Lung (tissue), 12 donors: ENCODE measurements around the gene IER3IP1. TPM values are rescaled to one million over a fixed set of nuclear protein-coding genes. Genes with fewer than 3 reads are reported as not detected.

Experiments used
- ATAC-seq: fragments of 200-7000 bp; cut with Tn5 transposase; one replicate; pipeline ENCODE4 v1.9.1; 2020; ENCODE audit warnings: moderate number of reproducible peaks; ENCODE audit not compliant: insufficient read depth, low FRiP score
- DNase-seq, 3 donors: peaks; one replicate each; pipeline ENCODE4 v3.0.0-alpha.2; 2013 to 2017
- H3K27ac ChIP-seq, 2 donors: one replicate each; pipeline ENCODE4 v1.5.1; 2013; ENCODE audit warnings: mild to moderate bottlenecking in 2 of 2, moderate library complexity in 2 of 2, control low read depth in 1 of 2, inconsistent platforms in 1 of 2, low read depth in 1 of 2, low read length in 1 of 2
- H3K27me3 ChIP-seq, 3 donors: one replicate each; pipeline ENCODE4 v1.5.1; 2013; ENCODE audit warnings: low read length in 2 of 3; ENCODE audit not compliant: control insufficient read depth in 3 of 3, insufficient read depth in 3 of 3
- H3K36me3 ChIP-seq, 4 donors: one replicate each; pipeline ENCODE4 v1.5.1; 2013; ENCODE audit warnings: low read length in 4 of 4, mild to moderate bottlenecking in 1 of 4, moderate library complexity in 1 of 4; ENCODE audit not compliant: control insufficient read depth in 4 of 4, insufficient read depth in 4 of 4
- H3K4me1 ChIP-seq, 5 donors: one replicate each; pipeline ENCODE4 v1.5.1; 2013; ENCODE audit warnings: low read length in 5 of 5, mild to moderate bottlenecking in 2 of 5, moderate library complexity in 1 of 5; ENCODE audit not compliant: control insufficient read depth in 5 of 5, insufficient read depth in 5 of 5
- H3K4me3 ChIP-seq: one replicate; pipeline ENCODE4 v1.5.1; 2013; ENCODE audit warnings: mild to moderate bottlenecking, control low read depth, moderate library complexity
- H3K9ac ChIP-seq, 2 donors: one replicate each; pipeline ENCODE4 v1.5.1; 2013; ENCODE audit warnings: low read length in 2 of 2, control low read depth in 1 of 2; ENCODE audit not compliant: insufficient read depth in 1 of 2
- H3K9me3 ChIP-seq, 4 donors: one replicate each; pipeline ENCODE4 v1.5.1; 2013; ENCODE audit warnings: low read length in 3 of 4, mild to moderate bottlenecking in 1 of 4, moderate library complexity in 1 of 4; ENCODE audit not compliant: control insufficient read depth in 4 of 4, insufficient read depth in 3 of 4
- WGBS, 2 donors: extraction: QIAGEN DNeasy Blood & Tissue Kit; methylation state at CpG; one replicate each; pipeline ENCODE4 v1.1.7; 2013; 5-methylcytosine and 5-hydroxymethylcytosine counted together
- polyA plus RNA-seq, 2 donors: library from polyadenylated mRNA; stranded (reverse); fragments of 200-250 nt; gene quantifications; one replicate each; pipeline ENCODE4 v1.2.1, GENCODE V29; 2013
- total RNA-seq, 2 donors: library from RNA; depleted of rRNA in 1 of 2; stranded (reverse); fragments of >200 nt in 1 of 2; gene quantifications; one replicate each; pipeline ENCODE4 v1.2.1, GENCODE V29; 2014 to 2021
- TF ChIP-seq, protein P1 (sequence below): IDR thresholded peaks from 2 replicates; pipeline ENCODE4 v1.5.1; 2012; ENCODE audit warnings: mild to moderate bottlenecking; ENCODE audit errors: control extremely low read depth, extremely low read depth
- donor health status: control.
- donor health status: control.
- donor health status: Bipolar disorder and iron deficiency.
- donor health status: healthy.
- donor health status: DM: yes; HTN: yes; CAD: no.

The IER3IP1 gene
- total and polyA plus RNA-seq, 4 donors: 13.2 to 21.6 (median 17.7) TPM

GRCh38 chr18:47143153-47143552 is 33.0 kb downstream of the IER3IP1 start:
- Histone ChIP-seq H3K9me3 (no peaks in the 10 kb centered on the region), H3K36me3 (peaks cover 0 to 7% (median 1%) of the 10 kb centered on the region in 4 donors), H3K9ac (no peak overlapping the region), H3K4me1 (peaks cover 0 to 11% (median 0%) of the 10 kb centered on the region in 5 donors), H3K4me3 (no peak overlapping the region), H3K27me3 (no peaks in the 10 kb centered on the region), H3K27ac (no peak overlapping the region)
- ATAC-seq: no peak
- 98% methylated on average over 5 of the region's 5 CpGs for WGBS, 2 donors
- TF ChIP-seq, protein P1, sequence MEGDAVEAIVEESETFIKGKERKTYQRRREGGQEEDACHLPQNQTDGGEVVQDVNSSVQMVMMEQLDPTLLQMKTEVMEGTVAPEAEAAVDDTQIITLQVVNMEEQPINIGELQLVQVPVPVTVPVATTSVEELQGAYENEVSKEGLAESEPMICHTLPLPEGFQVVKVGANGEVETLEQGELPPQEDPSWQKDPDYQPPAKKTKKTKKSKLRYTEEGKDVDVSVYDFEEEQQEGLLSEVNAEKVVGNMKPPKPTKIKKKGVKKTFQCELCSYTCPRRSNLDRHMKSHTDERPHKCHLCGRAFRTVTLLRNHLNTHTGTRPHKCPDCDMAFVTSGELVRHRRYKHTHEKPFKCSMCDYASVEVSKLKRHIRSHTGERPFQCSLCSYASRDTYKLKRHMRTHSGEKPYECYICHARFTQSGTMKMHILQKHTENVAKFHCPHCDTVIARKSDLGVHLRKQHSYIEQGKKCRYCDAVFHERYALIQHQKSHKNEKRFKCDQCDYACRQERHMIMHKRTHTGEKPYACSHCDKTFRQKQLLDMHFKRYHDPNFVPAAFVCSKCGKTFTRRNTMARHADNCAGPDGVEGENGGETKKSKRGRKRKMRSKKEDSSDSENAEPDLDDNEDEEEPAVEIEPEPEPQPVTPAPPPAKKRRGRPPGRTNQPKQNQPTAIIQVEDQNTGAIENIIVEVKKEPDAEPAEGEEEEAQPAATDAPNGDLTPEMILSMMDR: no peak
- DNase-seq: no peak

GRCh38 chr18:47141289-47141688 is 34.9 kb downstream of the IER3IP1 start:
- no peak for ATAC-seq
- H3K27ac ChIP-seq: no peak overlapping the region
- no peak overlapping the region for H3K4me3 ChIP-seq
- DNase-seq: no peak
- H3K4me1 ChIP-seq: peaks cover 0 to 11% (median 0%) of the 10 kb centered on the region in 5 donors
- no peaks in the 10 kb centered on the region for H3K27me3 ChIP-seq
- H3K9me3 ChIP-seq: no peaks in the 10 kb centered on the region
- TF ChIP-seq, protein P1: no peak
- no peak overlapping the region for H3K9ac ChIP-seq
- peaks cover 2 to 7% (median 4%) of the 10 kb centered on the region in 4 donors for H3K36me3 ChIP-seq

- Histone ChIP-seq H3K9ac (no peak overlapping the region), H3K9me3 (no peaks in the 10 kb centered on the region), H3K27ac (no peak overlapping the region), H3K27me3 (no peaks in the 10 kb centered on the region), H3K36me3 (peaks cover 0 to 3% (median under 1%) of the 10 kb centered on the region in 4 donors), H3K4me3 (no peak overlapping the region), H3K4me1 (no peaks in the 10 kb centered on the region)
- WGBS, 2 donors: 53 to 91% methylated on average over 3 of the region's 3 CpGs
- ATAC-seq (no peak), DNase-seq (no peak)
- TF ChIP-seq, protein P1: no peak
Observed at GRCh38 chr18:47121146-47121545, 55.0 kb downstream of the IER3IP1 start.

DNA sequence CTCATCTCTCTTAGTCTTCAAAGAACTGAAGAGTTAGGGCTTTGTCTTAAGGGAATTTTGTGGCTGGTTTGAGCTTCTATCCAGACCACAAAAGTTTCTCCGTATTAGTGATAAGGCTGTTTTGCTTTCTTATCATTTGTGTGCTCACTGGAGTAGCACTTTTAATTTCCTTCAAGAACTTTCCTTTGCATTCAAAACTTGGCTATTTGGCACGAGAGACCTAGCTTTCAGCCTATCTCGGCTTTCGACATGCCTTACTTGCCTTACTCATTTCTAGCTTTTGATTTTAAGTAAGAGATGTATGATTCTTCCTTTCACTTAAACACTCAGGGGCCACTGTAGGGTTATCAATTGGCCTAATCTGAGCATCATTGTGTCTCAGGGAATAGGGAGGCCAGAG is 55.7 kb downstream of the IER3IP1 start:
- ATAC-seq: no peak
- Histone ChIP-seq H3K27ac (no peak overlapping the region), H3K36me3 (peaks cover 0 to 3% (median 1%) of the 10 kb centered on the region in 4 donors), H3K9me3 (no peaks in the 10 kb centered on the region), H3K27me3 (no peaks in the 10 kb centered on the region), H3K9ac (no peak overlapping the region), H3K4me3 (no peak overlapping the region), H3K4me1 (no peaks in the 10 kb centered on the region)
- WGBS, 2 donors: 62 to 81% methylated on average over 4 of the region's 4 CpGs
- DNase-seq: no peak
- TF ChIP-seq, protein P1: no peak
